Stimulated activated CD8-positive, alpha-beta memory T cell treated with anti-CD3 and anti-CD28 coated beads, Interleukin-4, amount 100 ng/mL, for 1 hour (primary cell): Measurements from ENCODE around the gene EYS.
"Not testable (repeated sequence)": the region's sequence is repeated elsewhere in the genome, so short reads cannot be mapped to it uniquely, and the experiment has no call there.

ENCODE experiments used
- DNase-seq, 2 donors: peaks; one replicate each; pipeline ENCODE4 v3.0.0-alpha.2; 2020; ENCODE audit warnings: low read depth in 2 of 2, low spot score in 1 of 2

The EYS gene

DNA sequence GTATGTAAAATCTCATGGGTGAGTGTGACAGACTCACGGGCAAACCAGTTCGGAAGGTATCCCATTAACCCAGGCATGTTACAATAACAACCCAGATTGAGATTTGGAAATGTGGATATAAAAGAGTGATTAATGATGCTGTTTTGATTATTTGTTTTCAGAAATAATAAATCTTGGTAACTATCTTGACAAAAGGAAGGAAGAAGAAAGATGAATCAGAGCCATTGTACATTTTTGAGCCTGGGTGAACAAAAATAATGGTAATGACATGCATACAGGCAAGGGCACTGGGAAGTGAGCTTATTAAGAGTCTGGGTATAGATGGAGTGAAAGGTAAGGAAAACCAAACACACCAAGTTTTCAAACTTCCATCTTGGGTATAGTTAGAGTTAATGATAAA, 1209.4 kb downstream of the EYS start:
- no peak for DNase-seq

DNA sequence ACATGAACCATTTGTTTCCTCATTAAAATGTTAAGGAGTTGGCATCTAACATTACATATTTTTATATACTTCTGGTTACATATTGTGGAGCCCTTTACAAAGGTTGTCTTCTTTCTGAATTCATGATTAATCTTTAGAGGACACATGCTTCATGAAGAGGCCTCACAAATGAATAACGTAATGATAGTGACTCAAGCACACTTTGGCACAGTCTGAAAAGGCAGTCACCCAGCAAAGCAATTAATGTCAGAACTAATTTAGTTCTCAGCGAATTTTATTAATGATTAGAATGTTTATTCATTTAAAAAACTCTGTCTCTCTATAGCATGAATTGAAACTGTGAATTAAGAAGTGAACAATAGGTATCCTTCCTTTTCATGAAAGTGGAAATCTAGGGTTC, 1217.3 kb downstream of the EYS start:
- DNase-seq, result no peak

GRCh38 chr6:64486578-64487351, 1220.3 kb downstream of the EYS start:
- no peak for DNase-seq

- no peak for DNase-seq
Observed at GRCh38 chr6:64483956-64484499, 1223.0 kb downstream of the EYS start.

DNA sequence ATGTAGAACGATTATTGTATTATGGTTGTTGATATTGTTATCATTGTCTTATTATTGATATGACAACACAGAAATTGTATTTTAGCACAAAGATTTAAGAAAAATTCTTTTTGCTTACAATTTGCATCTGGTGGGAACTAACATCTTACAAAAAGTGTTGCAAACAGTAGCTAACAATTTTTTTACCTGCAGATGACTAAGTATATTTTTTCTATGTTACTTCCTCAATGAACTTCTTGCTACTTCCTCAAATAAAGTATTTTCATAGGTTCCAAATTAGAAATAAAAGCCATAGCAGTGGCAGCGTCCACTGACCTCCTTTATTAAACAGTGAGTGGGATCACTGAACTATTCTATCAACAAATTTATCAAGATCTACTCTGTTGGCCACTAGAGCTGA, 1224.4 kb downstream of the EYS start:
- no peak for DNase-seq

GRCh38 chr6:64479134-64479533, 1227.9 kb downstream of the EYS start:
- no peak for DNase-seq

DNA sequence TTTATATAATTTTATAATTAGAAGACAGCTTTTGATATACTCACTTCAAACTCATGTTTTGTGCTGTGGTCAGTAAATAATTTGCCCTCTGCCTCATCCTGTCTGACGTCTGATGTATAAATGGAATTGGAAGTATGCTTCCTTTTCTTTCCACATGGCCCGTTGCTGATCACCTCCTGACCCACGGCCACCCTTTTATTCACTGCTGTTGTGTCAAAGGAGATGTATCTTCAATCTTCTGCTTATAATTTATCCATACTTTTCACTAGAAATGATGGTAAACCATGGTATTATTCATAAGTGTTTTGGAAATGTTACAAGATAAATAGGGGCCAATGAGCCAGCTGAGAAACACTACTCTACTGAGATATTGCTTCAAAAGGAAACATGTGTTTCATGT, 1229.6 kb downstream of the EYS start:
- no peak for DNase-seq

GRCh38 chr6:64476935-64477334, 1230.1 kb downstream of the EYS start:
- no peak for DNase-seq

- not testable (repeated sequence) for DNase-seq
Observed at GRCh38 chr6:64469405-64469804, 1237.6 kb downstream of the EYS start.

DNA sequence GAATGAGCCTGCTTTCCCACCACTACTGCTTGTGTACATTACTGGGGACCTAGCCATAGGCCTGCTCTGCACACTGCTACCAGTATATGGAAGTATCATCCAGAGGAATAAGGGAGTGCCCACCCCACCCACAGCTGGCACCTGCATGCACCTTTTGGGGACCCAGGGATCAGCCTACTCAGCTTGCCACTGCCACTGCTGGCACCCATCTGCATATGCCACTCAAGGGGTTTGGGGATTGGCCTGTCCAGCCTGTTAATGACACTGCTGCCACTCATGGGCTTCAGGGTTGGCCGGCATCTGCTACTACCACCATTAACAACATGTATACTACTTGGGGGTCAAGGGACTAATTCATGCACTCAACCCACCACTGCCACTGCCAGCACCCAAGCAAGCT, 1239.4 kb downstream of the EYS start:
- no peak for DNase-seq

GRCh38 chr6:64459411-64459944, 1247.5 kb downstream of the EYS start:
- DNase-seq, result no peak

DNA sequence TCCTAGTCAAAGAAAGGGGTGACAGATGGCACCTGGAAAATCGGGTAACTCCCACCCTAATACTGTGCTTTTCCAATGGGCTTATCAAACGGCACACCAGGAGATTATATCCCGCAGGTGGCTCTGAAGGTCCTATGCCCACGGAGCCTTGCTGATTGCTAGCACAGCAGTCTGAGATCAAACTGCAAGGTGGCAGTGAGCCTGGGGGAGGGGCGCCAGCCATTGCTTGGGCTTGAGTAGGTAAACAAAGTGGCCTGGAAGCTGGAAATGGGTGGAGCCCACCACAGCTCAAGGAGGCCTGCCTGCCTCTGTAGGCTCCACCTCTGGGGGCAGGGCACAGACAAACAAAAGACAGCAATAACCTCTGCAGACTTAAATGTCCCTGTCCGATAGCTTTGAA, 1258.9 kb downstream of the EYS start:
- DNase-seq, result not testable (repeated sequence)

GRCh38 chr6:64445038-64445437, 1262.0 kb downstream of the EYS start:
- DNase-seq, result no peak

- DNase-seq, result no peak
Observed at GRCh38 chr6:64439274-64439673, 1267.8 kb downstream of the EYS start.

GRCh38 chr6:64437996-64438395, 1269.0 kb downstream of the EYS start:
- no peak for DNase-seq

DNA sequence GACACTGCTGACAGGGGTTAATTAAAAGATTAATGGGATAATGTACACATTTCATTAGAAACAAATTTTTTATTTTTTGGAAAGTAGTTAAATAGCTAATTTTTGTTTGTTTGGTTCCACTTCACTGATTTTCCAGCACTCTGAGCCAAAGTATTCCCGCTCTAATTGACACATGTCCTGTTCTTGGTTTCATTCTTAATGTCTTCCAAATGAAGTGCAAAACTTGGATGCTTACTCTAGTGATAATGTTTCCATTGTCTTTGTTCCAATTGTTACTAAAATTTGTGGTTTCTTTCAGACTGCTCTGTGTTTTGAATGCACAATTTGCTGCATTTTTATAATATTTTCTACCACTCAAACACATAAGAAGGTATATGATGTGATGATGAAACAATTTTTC, 1277.1 kb downstream of the EYS start:
- DNase-seq, result no peak

DNA sequence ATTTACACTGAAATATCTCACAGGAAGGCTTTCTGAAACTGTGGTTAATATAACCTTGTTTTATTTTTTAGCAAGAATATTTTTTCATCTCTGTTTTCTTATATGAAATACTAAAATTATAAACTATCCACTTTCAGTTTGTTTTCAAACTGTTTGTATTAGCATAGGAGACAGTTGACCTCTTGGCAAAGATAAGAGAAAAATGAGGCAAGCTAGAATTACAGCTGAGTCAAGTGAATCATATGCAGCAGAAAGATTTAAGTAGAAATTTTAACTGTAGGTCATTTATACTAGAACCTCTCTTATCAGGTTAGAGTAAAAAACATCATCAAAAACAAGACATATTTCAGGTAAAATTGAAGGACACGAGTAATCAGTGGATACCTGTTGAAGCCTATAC, 1278.8 kb downstream of the EYS start:
- no peak for DNase-seq

GRCh38 chr6:64415926-64416325, 1291.1 kb downstream of the EYS start:
- DNase-seq, result no peak

GRCh38 chr6:64411226-64411625, 1295.8 kb downstream of the EYS start:
- DNase-seq, result no peak

DNA sequence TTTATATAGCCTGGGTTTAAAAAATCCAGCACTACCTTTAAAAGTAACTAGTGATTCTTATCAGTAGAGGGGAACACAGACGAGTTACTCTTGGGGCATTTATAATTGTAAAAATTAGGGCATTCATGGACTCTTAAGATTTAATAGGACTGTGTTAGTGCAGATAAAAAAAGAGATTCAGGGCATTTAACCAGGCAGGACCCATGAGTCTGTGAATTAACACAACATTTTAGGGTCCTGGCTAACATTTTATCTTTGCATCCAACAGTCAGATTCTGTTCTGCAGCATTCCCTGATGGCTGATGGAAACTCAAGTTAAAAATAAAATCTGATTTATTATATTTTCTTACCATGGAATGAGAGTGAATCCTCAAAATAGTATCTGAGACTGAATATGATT, 1297.1 kb downstream of the EYS start:
- DNase-seq, result no peak

DNA sequence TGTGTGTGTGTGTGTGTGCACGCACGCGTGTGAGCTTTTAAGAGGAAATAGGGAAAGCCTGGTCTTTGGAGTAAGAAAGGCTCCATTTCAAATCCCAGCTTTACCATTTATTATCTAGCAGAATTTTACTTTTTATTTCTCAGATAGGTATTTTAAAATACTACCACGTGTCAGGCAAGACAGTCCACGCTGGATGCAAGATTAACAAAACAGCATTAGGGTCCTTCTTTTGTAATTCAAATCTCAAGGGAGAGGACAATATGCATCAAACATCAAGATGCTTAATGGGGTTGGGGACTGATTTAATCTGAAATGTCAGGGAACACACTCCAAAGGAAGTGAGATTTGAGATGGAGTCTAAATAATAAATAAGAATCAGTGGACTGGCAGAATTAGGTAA, 1302.6 kb downstream of the EYS start:
- no peak for DNase-seq

GRCh38 chr6:64383277-64383676, 1323.7 kb downstream of the EYS start:
- DNase-seq, result no peak

DNA sequence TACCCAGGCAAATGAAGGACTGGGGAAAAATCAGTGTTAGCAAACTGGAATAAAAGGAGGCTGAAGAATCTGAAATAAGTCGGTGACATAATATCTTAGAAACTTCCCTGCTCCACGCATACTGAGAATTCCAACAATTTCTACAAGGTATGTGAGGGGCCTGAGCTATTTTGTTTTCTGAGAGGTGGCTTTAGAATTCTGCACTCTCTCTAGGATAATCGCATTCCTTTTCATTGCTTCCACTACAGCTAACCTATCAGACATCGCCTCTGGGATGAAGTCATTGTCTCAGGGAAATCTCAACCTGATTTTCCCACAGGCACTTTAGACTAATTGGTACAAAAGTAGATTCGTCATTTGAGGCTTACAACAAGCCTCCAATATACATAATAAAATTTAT, 1330.6 kb downstream of the EYS start:
- DNase-seq, result no peak
